ENCODE results near the gene SASH1. TPM values are rescaled to one million over a fixed set of nuclear protein-coding genes. Genes with fewer than 3 reads are reported as not detected.

SASH1 gene
- total RNA-seq, 1 experiment from 2014 or later = 19.2 TPM

- no peaks in the 10 kb centered on the region for H3K27me3 ChIP-seq (replicated peaks; ENCODE audit: insufficient read depth, low read depth, low read length, poor library complexity)
- intact Hi-C loops (cut with micrococcal nuclease; ENCODE audit: unreplicated experiment) = no loop called here
- H3K9me3 ChIP-seq (ENCODE audit: low read depth, low read length, poor library complexity, severe bottlenecking) = no peaks in the 10 kb centered on the region
- no peak for DNase-seq (ENCODE audit: low spot score)
- BruUV-seq (replicated peaks) = no TSS peak
- POLR2A ChIA-PET (ENCODE audit: low non-redundant PET) = no interaction called here
- H3K4me3 ChIP-seq (ENCODE audit: low read depth, low read length, poor library complexity, severe bottlenecking) = no peak overlapping the region
- TF ChIP-seq CTCF (conservative IDR thresholded peaks at IDR 0.05; ENCODE audit: low read depth, low read length) = no peak
- no peak for TF ChIP-seq EZH2 (IDR thresholded peaks at IDR 0.05; ENCODE audit: borderline replicate concordance, low read depth, low read length, poor library complexity, severe bottlenecking)
- H3K27ac ChIP-seq (ENCODE audit: low read depth, low read length, poor library complexity, severe bottlenecking) = no peak overlapping the region
- peaks cover 18% of the 10 kb centered on the region for H3K4me1 ChIP-seq (ENCODE audit: insufficient read depth, low read length, poor library complexity, severe bottlenecking)
- CTCF ChIA-PET = no interaction called here
- no peaks in the 10 kb centered on the region for H3K36me3 ChIP-seq (ENCODE audit: insufficient read depth, low read length, poor library complexity, severe bottlenecking)
Observed at GRCh38 chr6:148415511-148416260, 73.0 kb downstream of the SASH1 start.

- Histone ChIP-seq H3K4me3 (ENCODE audit: low read depth, low read length, poor library complexity, severe bottlenecking) (no peak overlapping the region), H3K36me3 (ENCODE audit: insufficient read depth, low read length, poor library complexity, severe bottlenecking) (no peaks in the 10 kb centered on the region), H3K27me3 (replicated peaks; ENCODE audit: insufficient read depth, low read depth, low read length, poor library complexity) (no peaks in the 10 kb centered on the region), H3K9me3 (ENCODE audit: low read depth, low read length, poor library complexity, severe bottlenecking) (no peaks in the 10 kb centered on the region), H3K4me1 (ENCODE audit: insufficient read depth, low read length, poor library complexity, severe bottlenecking) (peaks cover 18% of the 10 kb centered on the region), H3K27ac (ENCODE audit: low read depth, low read length, poor library complexity, severe bottlenecking) (no peak overlapping the region)
- intact Hi-C loops (cut with micrococcal nuclease; ENCODE audit: unreplicated experiment) = no loop called here
- TF ChIP-seq EZH2 (IDR thresholded peaks at IDR 0.05; ENCODE audit: borderline replicate concordance, low read depth, low read length, poor library complexity, severe bottlenecking) (no peak), CTCF (conservative IDR thresholded peaks at IDR 0.05; ENCODE audit: low read depth, low read length) (no peak)
- BruUV-seq (replicated peaks) = no TSS peak
- ChIA-PET CTCF (no interaction called here), POLR2A (ENCODE audit: low non-redundant PET) (interaction anchor here (0.6 kb wide), 1 partner anchor 192 kb away, joined by 3 read pairs; no protein-coding TSS in a partner anchor)
- DNase-seq (ENCODE audit: low spot score) = no peak
Observed at GRCh38 chr6:148416330-148416965, 73.8 kb downstream of the SASH1 start.

GRCh38 chr6:148417045-148417444 is 74.4 kb downstream of the SASH1 start:
- TF ChIP-seq CTCF (conservative IDR thresholded peaks at IDR 0.05; ENCODE audit: low read depth, low read length) (no peak), EZH2 (IDR thresholded peaks at IDR 0.05; ENCODE audit: borderline replicate concordance, low read depth, low read length, poor library complexity, severe bottlenecking) (no peak)
- intact Hi-C loops (cut with micrococcal nuclease; ENCODE audit: unreplicated experiment) = no loop called here
- no peak for DNase-seq (ENCODE audit: low spot score)
- BruUV-seq (replicated peaks) = no TSS peak
- no peaks in the 10 kb centered on the region for H3K27me3 ChIP-seq (replicated peaks; ENCODE audit: insufficient read depth, low read depth, low read length, poor library complexity)
- H3K27ac ChIP-seq (ENCODE audit: low read depth, low read length, poor library complexity, severe bottlenecking) = no peak overlapping the region
- CTCF ChIA-PET = no interaction called here
- POLR2A ChIA-PET (ENCODE audit: low non-redundant PET) = no interaction called here
- no peaks in the 10 kb centered on the region for H3K36me3 ChIP-seq (ENCODE audit: insufficient read depth, low read length, poor library complexity, severe bottlenecking)
- no peaks in the 10 kb centered on the region for H3K9me3 ChIP-seq (ENCODE audit: low read depth, low read length, poor library complexity, severe bottlenecking)
- H3K4me1 ChIP-seq (ENCODE audit: insufficient read depth, low read length, poor library complexity, severe bottlenecking) = peaks cover 18% of the 10 kb centered on the region
- no peak overlapping the region for H3K4me3 ChIP-seq (ENCODE audit: low read depth, low read length, poor library complexity, severe bottlenecking)

Measured in A673 (cell line).